OCI-LY3 (cell line): ENCODE results near the gene EHMT1.

Experiments used
- CTCF ChIP-seq: fragments of 200-600, 300-600 bp; sonication (generic); IDR thresholded peaks from 2 replicates; pipeline ENCODE4 v1.5.1; 2014; ENCODE audit warnings: antibody characterized with exemption, low read length, low read depth
- EZH2phosphoT487 ChIP-seq: fragments of 200-600 bp; shearing (Covaris generic); IDR thresholded peaks from 2 replicates; pipeline ENCODE4 v1.6.1; 2018; ENCODE audit warnings: antibody characterized with exemption, mixed run types, low read depth

- TF ChIP-seq CTCF = no peak
- no peak for TF ChIP-seq EZH2phosphoT487
Measured at GRCh38 chr9:137715321-137715720, 96.5 kb downstream of the EHMT1 start.
